Stimulated activated CD8-positive, alpha-beta memory T cell treated with anti-CD3 and anti-CD28 coated beads, Interleukin-4, amount 100 ng/mL, for 1 hour (primary cell): ENCODE results near the gene PROKR2.

Experiments
- DNase-seq, 2 donors: peaks; one replicate each; pipeline ENCODE4 v3.0.0-alpha.2; 2020; ENCODE audit warnings: low read depth in 2 of 2, low spot score in 1 of 2

Gene PROKR2

DNA sequence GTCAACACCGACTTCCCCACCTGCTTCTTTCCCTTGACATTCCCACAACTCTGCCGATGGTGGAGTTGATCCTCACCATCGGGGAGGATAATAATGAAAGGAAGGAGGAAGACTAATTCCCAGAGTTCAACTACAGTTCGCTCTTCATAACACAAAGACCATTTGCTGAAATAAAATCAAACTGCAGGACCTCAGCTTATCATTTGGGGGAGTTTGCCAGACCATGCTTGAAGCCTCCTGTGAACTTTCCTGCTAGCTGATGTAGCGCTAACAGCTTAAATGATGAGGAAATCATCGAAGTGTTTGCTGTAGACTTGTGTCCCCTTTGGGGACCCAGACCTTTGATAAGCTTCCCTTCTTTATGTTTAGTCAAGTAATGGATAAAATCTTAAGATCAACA, 26.2 kb downstream of the PROKR2 start:
- DNase-seq, result no peak

DNA sequence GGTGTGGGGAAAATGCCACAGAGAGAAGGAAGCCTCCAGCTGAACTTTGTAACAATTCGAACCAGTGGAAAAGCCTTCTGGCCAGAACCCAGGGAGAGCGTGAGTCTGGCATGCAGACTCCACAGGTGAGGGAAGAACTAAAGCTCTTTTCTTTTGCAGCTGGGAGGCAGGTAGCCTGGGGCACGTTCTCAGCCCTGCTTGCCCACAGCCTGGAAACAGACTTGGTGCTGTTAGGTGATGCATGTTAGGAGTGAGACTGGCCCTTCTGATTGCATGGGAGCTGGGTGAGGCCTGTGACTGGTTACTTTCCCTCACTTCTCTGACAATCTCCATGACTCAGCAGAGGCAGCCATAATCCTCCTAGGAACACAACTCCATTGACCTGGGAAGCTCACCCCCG, 34.2 kb downstream of the PROKR2 start:
- no peak for DNase-seq

DNA sequence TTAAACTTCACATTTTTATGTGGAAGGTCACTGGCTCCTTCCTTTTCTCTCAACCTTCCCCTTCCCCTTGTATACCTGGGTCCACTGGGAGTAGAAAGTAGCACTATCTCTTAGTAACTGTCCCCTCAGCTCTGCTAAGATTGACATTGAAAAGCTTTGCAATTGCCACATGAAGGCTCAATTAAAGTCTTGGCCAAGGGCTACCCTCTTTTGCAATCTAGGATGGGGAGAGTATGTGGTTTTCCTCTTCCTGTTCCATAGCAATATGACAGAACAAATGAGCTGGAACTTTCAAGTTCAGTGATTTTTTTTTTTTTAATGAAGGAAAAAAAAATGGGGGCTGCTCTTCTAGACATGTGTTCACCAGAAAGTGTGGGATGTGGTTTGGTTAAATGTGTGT, 37.1 kb downstream of the PROKR2 start:
- no peak for DNase-seq

DNA sequence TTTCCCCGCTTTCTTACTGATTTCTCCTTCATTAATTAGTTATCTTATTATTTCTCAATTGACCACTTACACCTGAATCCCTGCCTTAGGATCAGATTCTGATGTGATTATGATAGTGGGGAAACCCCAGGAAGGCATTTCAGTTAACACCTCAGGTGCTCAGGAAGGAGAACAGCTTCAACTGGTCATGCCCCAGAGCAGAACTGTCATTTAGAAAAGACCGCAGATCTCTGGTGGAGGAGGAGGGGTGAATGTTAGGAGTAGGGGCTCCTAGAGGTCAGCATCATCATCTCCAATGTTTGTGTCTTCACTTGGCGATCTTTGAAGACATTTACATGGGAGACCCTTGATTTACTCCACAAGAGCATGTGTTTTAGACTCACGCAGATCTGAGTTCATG, 44.5 kb downstream of the PROKR2 start:
- no peak for DNase-seq

DNA sequence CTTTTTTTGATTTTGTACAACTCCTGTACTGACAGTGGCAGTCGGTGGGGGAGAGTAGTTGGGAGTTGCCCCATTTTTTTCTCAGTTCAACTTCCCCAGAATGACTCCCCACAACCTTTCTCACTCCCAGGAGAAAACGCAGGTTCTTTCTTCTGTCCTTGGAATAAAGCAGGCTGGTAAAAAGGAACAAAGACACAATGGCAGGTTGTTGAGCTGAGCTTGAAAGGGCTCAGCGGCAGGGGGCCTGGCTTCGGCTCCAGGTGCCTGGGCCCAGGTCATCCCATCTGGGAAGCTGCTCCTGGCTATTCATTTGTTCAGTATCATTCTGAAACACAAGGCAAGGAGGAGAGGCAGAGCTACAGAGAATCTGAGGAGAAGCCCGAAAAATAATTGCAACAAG, 46.2 kb downstream of the PROKR2 start:
- no peak for DNase-seq

DNA sequence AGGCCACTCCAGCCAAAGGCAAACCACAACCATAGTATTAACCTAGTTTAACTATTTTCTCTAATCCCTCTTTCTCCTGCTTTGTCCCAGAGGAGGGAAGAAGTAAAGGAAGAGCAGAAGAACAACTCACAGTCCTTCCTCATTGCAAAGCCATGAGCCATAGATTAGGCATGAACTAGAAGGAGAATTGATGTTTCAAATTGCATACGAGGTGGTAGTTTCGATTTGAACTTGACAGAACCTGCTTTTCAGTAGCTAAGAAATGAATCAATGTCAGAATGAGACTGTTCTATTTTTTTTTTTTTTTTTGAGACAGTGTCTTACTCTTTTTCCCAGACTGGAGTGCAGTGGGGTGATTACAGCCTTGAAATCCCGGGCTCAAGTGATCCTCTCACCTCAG, 48.3 kb downstream of the PROKR2 start:
- no peak for DNase-seq

DNA sequence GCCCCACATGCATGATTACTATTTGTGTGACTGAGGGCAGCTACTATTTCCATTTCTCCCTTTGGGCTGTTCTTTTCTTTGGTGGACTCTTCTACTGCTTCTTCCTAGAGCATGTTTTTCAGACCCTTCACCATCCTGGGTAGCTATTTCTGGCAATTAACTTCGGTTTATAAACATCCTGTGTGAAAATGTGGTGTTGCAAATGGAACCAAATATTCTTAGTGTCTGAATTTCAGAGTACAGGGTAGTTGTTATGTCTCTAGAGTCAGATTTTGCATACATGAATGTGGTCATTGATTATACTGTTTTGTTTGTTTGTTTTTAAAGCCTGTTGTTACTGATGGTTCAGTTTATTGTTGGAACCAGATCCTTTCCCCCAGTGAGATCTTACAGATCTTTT, 49.7 kb downstream of the PROKR2 start:
- no peak for DNase-seq
